ENCODE results near the gene SAMD8.

Gene SAMD8

GRCh38 chr10:75111365-75111906, at the start of gene SAMD8:
SAMD8 (plus strand) TSS chr10:75111656; CDS start chr10:75150529, 38,873 bp downstream.
- peak; percentile 95 to 96 for DNase-seq
- TF ChIP-seq POLR2A (IDR thresholded peaks at IDR 0.05; ENCODE audit: low read length) (peak; percentile 35), GATA1 (IDR thresholded peaks at IDR 0.05; ENCODE audit: low read depth, low read length) (no peak)

GRCh38 chr10:75061709-75062505, 49.5 kb upstream of the SAMD8 start:
- DNase-seq, result no peak
- TF ChIP-seq GATA1 (IDR thresholded peaks at IDR 0.05; ENCODE audit: low read depth, low read length) (no peak), POLR2A (IDR thresholded peaks at IDR 0.05; ENCODE audit: low read length) (no peak)

GRCh38 chr10:75062506-75063299, 48.8 kb upstream of the SAMD8 start:
- TF ChIP-seq POLR2A (IDR thresholded peaks at IDR 0.05; ENCODE audit: low read length) (no peak), GATA1 (IDR thresholded peaks at IDR 0.05; ENCODE audit: low read depth, low read length) (no peak)
- no peak for DNase-seq

- no peak for DNase-seq
- no peak for TF ChIP-seq POLR2A (IDR thresholded peaks at IDR 0.05; ENCODE audit: low read length)
- TF ChIP-seq GATA1 (IDR thresholded peaks at IDR 0.05; ENCODE audit: low read depth, low read length), result no peak
These were observed 47.8 kb upstream of the SAMD8 start for GRCh38 chr10:75063461-75064230.

GRCh38 chr10:75065076-75065475, 46.4 kb upstream of the SAMD8 start:
- no peak for DNase-seq
- TF ChIP-seq POLR2A (IDR thresholded peaks at IDR 0.05; ENCODE audit: low read length) (no peak), GATA1 (IDR thresholded peaks at IDR 0.05; ENCODE audit: low read depth, low read length) (no peak)

GRCh38 chr10:75066271-75066670, 45.2 kb upstream of the SAMD8 start:
- no peak for DNase-seq
- TF ChIP-seq GATA1 (IDR thresholded peaks at IDR 0.05; ENCODE audit: low read depth, low read length) (no peak), POLR2A (IDR thresholded peaks at IDR 0.05; ENCODE audit: low read length) (no peak)

- TF ChIP-seq POLR2A (IDR thresholded peaks at IDR 0.05; ENCODE audit: low read length), result no peak
- TF ChIP-seq GATA1 (IDR thresholded peaks at IDR 0.05; ENCODE audit: low read depth, low read length), result no peak
- no peak for DNase-seq
These were observed 44.2 kb upstream of the SAMD8 start for GRCh38 chr10:75067272-75067671.

GRCh38 chr10:75068523-75068922, 42.9 kb upstream of the SAMD8 start:
- TF ChIP-seq POLR2A (IDR thresholded peaks at IDR 0.05; ENCODE audit: low read length) (no peak), GATA1 (IDR thresholded peaks at IDR 0.05; ENCODE audit: low read depth, low read length) (no peak)
- no peak for DNase-seq

GRCh38 chr10:75070476-75070875, 41.0 kb upstream of the SAMD8 start:
- DNase-seq, result no peak
- TF ChIP-seq POLR2A (IDR thresholded peaks at IDR 0.05; ENCODE audit: low read length), result no peak

GRCh38 chr10:75070961-75071428, 40.5 kb upstream of the SAMD8 start:
- no peak for TF ChIP-seq GATA1 (IDR thresholded peaks at IDR 0.05; ENCODE audit: low read depth, low read length)
- no peak for TF ChIP-seq POLR2A (IDR thresholded peaks at IDR 0.05; ENCODE audit: low read length)
- no peak for DNase-seq

GRCh38 chr10:75071756-75072155, 39.7 kb upstream of the SAMD8 start:
- TF ChIP-seq GATA1 (IDR thresholded peaks at IDR 0.05; ENCODE audit: low read depth, low read length) (no peak), POLR2A (IDR thresholded peaks at IDR 0.05; ENCODE audit: low read length) (no peak)
- no peak for DNase-seq

GRCh38 chr10:75072727-75073126, 38.7 kb upstream of the SAMD8 start:
- no peak for DNase-seq
- TF ChIP-seq POLR2A (IDR thresholded peaks at IDR 0.05; ENCODE audit: low read length), result no peak
- TF ChIP-seq GATA1 (IDR thresholded peaks at IDR 0.05; ENCODE audit: low read depth, low read length), result no peak

GRCh38 chr10:75073442-75073841, 38.0 kb upstream of the SAMD8 start:
- no peak for TF ChIP-seq GATA1 (IDR thresholded peaks at IDR 0.05; ENCODE audit: low read depth, low read length)
- TF ChIP-seq POLR2A (IDR thresholded peaks at IDR 0.05; ENCODE audit: low read length), result no peak
- no peak for DNase-seq

Data from erythroblast (primary cell).